ENCODE measurements around the gene GVQW3.
"Not testable (repeated sequence)": the region's sequence is repeated elsewhere in the genome, so short reads cannot be mapped to it uniquely, and the experiment has no call there.

GVQW3 gene

GRCh38 chr11:76388408-76388807, 7.3 kb downstream of the GVQW3 start:
- no peak for DNase-seq

GRCh38 chr11:76391021-76391420, 9.9 kb downstream of the GVQW3 start:
- no peak for DNase-seq

- no peak for DNase-seq
Measured at GRCh38 chr11:76391811-76392475, 10.8 kb downstream of the GVQW3 start.

- DNase-seq, result no peak
Measured at GRCh38 chr11:76392870-76393269, 11.7 kb downstream of the GVQW3 start.

- no peak for DNase-seq
Measured at GRCh38 chr11:76394411-76394810, 13.3 kb downstream of the GVQW3 start.

GRCh38 chr11:76395296-76395695, 14.2 kb downstream of the GVQW3 start:
- DNase-seq, result no peak

GRCh38 chr11:76397383-76397782, 16.3 kb downstream of the GVQW3 start:
- no peak for DNase-seq

- DNase-seq, result no peak
Measured at GRCh38 chr11:76400967-76401366, 19.8 kb downstream of the GVQW3 start.

GRCh38 chr11:76401484-76401883, 20.4 kb downstream of the GVQW3 start:
- not testable (repeated sequence) for DNase-seq

- no peak for DNase-seq
Measured at GRCh38 chr11:76406359-76406758, 25.2 kb downstream of the GVQW3 start.

GRCh38 chr11:76408171-76408965, 27.2 kb downstream of the GVQW3 start:
- peak; percentile 82 for DNase-seq

GRCh38 chr11:76410851-76411357, 29.8 kb downstream of the GVQW3 start:
- DNase-seq, result peak; percentile 63

- DNase-seq, result no peak
Measured at GRCh38 chr11:76415073-76415472, 34.0 kb downstream of the GVQW3 start.

- DNase-seq, result peak; percentile 7
Measured at GRCh38 chr11:76419896-76420295, 38.8 kb downstream of the GVQW3 start.

- DNase-seq, result no peak
Measured at GRCh38 chr11:76424379-76424778, 43.3 kb downstream of the GVQW3 start.

- DNase-seq, result no peak
Measured at GRCh38 chr11:76424891-76425290, 43.8 kb downstream of the GVQW3 start.

GRCh38 chr11:76426660-76427059, 45.5 kb downstream of the GVQW3 start:
- DNase-seq, result no peak

- DNase-seq, result no peak
Measured at GRCh38 chr11:76436020-76436419, 54.9 kb downstream of the GVQW3 start.

GRCh38 chr11:76443268-76443980, 62.3 kb downstream of the GVQW3 start:
- peak; percentile 52 for DNase-seq

GRCh38 chr11:76444065-76444383, 62.9 kb downstream of the GVQW3 start:
- peak; percentile 64 for DNase-seq

GRCh38 chr11:76444384-76445120, 63.4 kb downstream of the GVQW3 start, which contains the start of gene EMSY:
TSS of gene EMSY (plus strand) at chr11:76445018. CDS start at chr11:76446939, 1,921 bp downstream.
- DNase-seq, result peak; percentile 98

GRCh38 chr11:76445121-76446084, 64.3 kb downstream of the GVQW3 start:
- DNase-seq, result peak; percentile 91
